Measurements from ENCODE around the gene SCFD2. TPM values are rescaled to one million over a fixed set of nuclear protein-coding genes. Genes with fewer than 3 reads are reported as not detected.
"Not testable (repeated sequence)": the region's sequence is repeated elsewhere in the genome, so short reads cannot be mapped to it uniquely, and the experiment has no call there.

SCFD2 gene
- polyA plus RNA-seq, 6 donors from 2014 or later = 11.6 to 22.7 (median 19.3) TPM

GRCh38 chr4:52994567-52994966 is 371.3 kb downstream of the SCFD2 start:
- no peak for ATAC-seq (ENCODE audit: low read depth in 2 of 2)
- Mint-ChIP-seq H3K27me3 (no peaks in the 10 kb centered on the region), H3K36me3 (peaks cover 0 to 7% of the 10 kb centered on the region in 2 donors), H3K9me3 (peaks cover 0 to 3% (median 0%) of the 10 kb centered on the region in 7 donors), H3K4me3 (no peak overlapping the region), H3K4me1 (no peaks in the 10 kb centered on the region), H3K27ac (peak overlapping the region in 1 of 6 donors; percentile 39)
- no peak for DNase-seq

- no peaks in the 10 kb centered on the region for H3K4me1 Mint-ChIP-seq
- no peak for ATAC-seq (ENCODE audit: low read depth in 2 of 2)
- peaks cover 0 to 3% (median 0%) of the 10 kb centered on the region in 7 donors for H3K9me3 Mint-ChIP-seq
- DNase-seq = no peak
- H3K27ac Mint-ChIP-seq = no peak overlapping the region
- H3K27me3 Mint-ChIP-seq = no peaks in the 10 kb centered on the region
- no peak overlapping the region for H3K4me3 Mint-ChIP-seq
- no peaks in the 10 kb centered on the region for H3K36me3 Mint-ChIP-seq
These were observed 372.1 kb downstream of the SCFD2 start for GRCh38 chr4:52993771-52994170.

GRCh38 chr4:52992551-52992950 is 373.3 kb downstream of the SCFD2 start:
- not testable (repeated sequence) for H3K27me3 Mint-ChIP-seq; DNase-seq; H3K9me3 Mint-ChIP-seq; H3K27ac Mint-ChIP-seq; ATAC-seq (ENCODE audit: low read depth in 2 of 2); H3K36me3 Mint-ChIP-seq; H3K4me3 Mint-ChIP-seq; H3K4me1 Mint-ChIP-seq

- no peak overlapping the region for H3K27ac Mint-ChIP-seq
- DNase-seq (no peak), ATAC-seq (ENCODE audit: low read depth in 2 of 2) (no peak)
- no peaks in the 10 kb centered on the region for H3K4me1 Mint-ChIP-seq
- no peak overlapping the region for H3K4me3 Mint-ChIP-seq
- H3K36me3 Mint-ChIP-seq = no peaks in the 10 kb centered on the region
- H3K27me3 Mint-ChIP-seq = no peaks in the 10 kb centered on the region
- H3K9me3 Mint-ChIP-seq = peaks cover 0 to 3% (median 0%) of the 10 kb centered on the region in 7 donors
These were observed 374.4 kb downstream of the SCFD2 start for GRCh38 chr4:52991472-52991871.

GRCh38 chr4:52990706-52991105 is 375.2 kb downstream of the SCFD2 start:
- Mint-ChIP-seq H3K4me1 (no peaks in the 10 kb centered on the region), H3K4me3 (no peak overlapping the region), H3K27me3 (no peaks in the 10 kb centered on the region), H3K27ac (peak overlapping the region in 1 of 6 donors; percentile 36), H3K36me3 (no peaks in the 10 kb centered on the region), H3K9me3 (peaks cover 0 to 3% (median 0%) of the 10 kb centered on the region in 7 donors)
- DNase-seq (no peak), ATAC-seq (ENCODE audit: low read depth in 2 of 2) (no peak)

- H3K4me3 Mint-ChIP-seq = no peak overlapping the region
- no peak for ATAC-seq (ENCODE audit: low read depth in 2 of 2)
- H3K36me3 Mint-ChIP-seq = no peaks in the 10 kb centered on the region
- H3K27me3 Mint-ChIP-seq = no peaks in the 10 kb centered on the region
- no peaks in the 10 kb centered on the region for H3K4me1 Mint-ChIP-seq
- peak overlapping the region in 2 of 6 donors; percentile 48 to 51 for H3K27ac Mint-ChIP-seq
- peaks cover 0 to 3% (median 0%) of the 10 kb centered on the region in 7 donors for H3K9me3 Mint-ChIP-seq
- no peak for DNase-seq
These were observed 376.0 kb downstream of the SCFD2 start for GRCh38 chr4:52989865-52990264.

GRCh38 chr4:52987392-52988056 is 378.3 kb downstream of the SCFD2 start:
- Mint-ChIP-seq H3K4me3 (no peak overlapping the region), H3K27me3 (no peaks in the 10 kb centered on the region), H3K36me3 (no peaks in the 10 kb centered on the region), H3K9me3 (no peaks in the 10 kb centered on the region), H3K4me1 (no peaks in the 10 kb centered on the region), H3K27ac (peak overlapping the region in 2 of 6 donors; percentile 43 to 59)
- DNase-seq (no peak), ATAC-seq (ENCODE audit: low read depth in 2 of 2) (no peak)

GRCh38 chr4:52984462-52984881 is 381.4 kb downstream of the SCFD2 start:
- no peaks in the 10 kb centered on the region for H3K9me3 Mint-ChIP-seq
- no peak for ATAC-seq (ENCODE audit: low read depth in 2 of 2)

GRCh38 chr4:52983563-52984303 is 382.1 kb downstream of the SCFD2 start:
- DNase-seq = peak; percentile 30

More at GRCh38 chr4:52984462-52984881, 381.4 kb downstream of the SCFD2 start:
- Mint-ChIP-seq H3K36me3 (no peaks in the 10 kb centered on the region), H3K4me3 (no peak overlapping the region), H3K27me3 (no peaks in the 10 kb centered on the region), H3K27ac (no peak overlapping the region), H3K4me1 (no peaks in the 10 kb centered on the region)
- no peak for DNase-seq

GRCh38 chr4:52982946-52983340 is 382.9 kb downstream of the SCFD2 start:
- Mint-ChIP-seq H3K4me3 (no peak overlapping the region), H3K27me3 (no peaks in the 10 kb centered on the region), H3K36me3 (no peaks in the 10 kb centered on the region), H3K27ac (no peak overlapping the region), H3K9me3 (no peaks in the 10 kb centered on the region), H3K4me1 (no peaks in the 10 kb centered on the region)
- no peak for DNase-seq
- ATAC-seq (ENCODE audit: low read depth in 2 of 2) = no peak

More at GRCh38 chr4:52983563-52984303, 382.1 kb downstream of the SCFD2 start:
- Mint-ChIP-seq H3K27me3 (no peaks in the 10 kb centered on the region), H3K27ac (peak overlapping the region in 1 of 6 donors; percentile 70), H3K4me3 (no peak overlapping the region), H3K4me1 (no peaks in the 10 kb centered on the region), H3K36me3 (no peaks in the 10 kb centered on the region), H3K9me3 (no peaks in the 10 kb centered on the region)
- peak in 1 of 2 donors; percentile 36 for ATAC-seq (ENCODE audit: low read depth in 2 of 2)

GRCh38 chr4:52982255-52982945 is 383.5 kb downstream of the SCFD2 start:
- H3K27me3 Mint-ChIP-seq = no peaks in the 10 kb centered on the region
- H3K27ac Mint-ChIP-seq = no peak overlapping the region
- ATAC-seq (ENCODE audit: low read depth in 2 of 2) (no peak), DNase-seq (no peak)
- H3K4me3 Mint-ChIP-seq = no peak overlapping the region
- H3K4me1 Mint-ChIP-seq = no peaks in the 10 kb centered on the region
- no peaks in the 10 kb centered on the region for H3K9me3 Mint-ChIP-seq
- H3K36me3 Mint-ChIP-seq = no peaks in the 10 kb centered on the region

GRCh38 chr4:52979821-52980590 is 385.9 kb downstream of the SCFD2 start:
- H3K9me3 Mint-ChIP-seq = peaks cover 0 to 4% (median 3%) of the 10 kb centered on the region in 7 donors
- ATAC-seq (ENCODE audit: low read depth in 2 of 2) (no peak), DNase-seq (no peak)
- H3K4me1 Mint-ChIP-seq = no peaks in the 10 kb centered on the region
- no peaks in the 10 kb centered on the region for H3K27me3 Mint-ChIP-seq
- no peak overlapping the region for H3K4me3 Mint-ChIP-seq
- H3K27ac Mint-ChIP-seq = peak overlapping the region in 1 of 6 donors; percentile 37
- H3K36me3 Mint-ChIP-seq = no peaks in the 10 kb centered on the region

- no peaks in the 10 kb centered on the region for H3K4me1 Mint-ChIP-seq
- no peak overlapping the region for H3K27ac Mint-ChIP-seq
- DNase-seq = no peak
These were observed 386.8 kb downstream of the SCFD2 start for GRCh38 chr4:52979020-52979419.

More at GRCh38 chr4:52979020-52979419, 386.8 kb downstream of the SCFD2 start:
- Mint-ChIP-seq H3K4me3 (no peak overlapping the region), H3K27me3 (no peaks in the 10 kb centered on the region), H3K9me3 (peaks cover 0 to 6% (median 4%) of the 10 kb centered on the region in 7 donors), H3K36me3 (no peaks in the 10 kb centered on the region)
- no peak for ATAC-seq (ENCODE audit: low read depth in 2 of 2)

Data from naive B cell (primary cell).